Esophagus muscularis mucosa (tissue), 4 donors: ENCODE measurements around the gene CLCNKB. TPM values are rescaled to one million over a fixed set of nuclear protein-coding genes. Genes with fewer than 3 reads are reported as not detected.
"Not testable (repeated sequence)": the region's sequence is repeated elsewhere in the genome, so short reads cannot be mapped to it uniquely, and the experiment has no call there.

Experiments
- DNase-seq: peaks from one replicate; pipeline ENCODE4 v3.0.0-alpha.2; 2017; ENCODE audit errors: extremely low spot score
- H3K27ac ChIP-seq, 4 donors: fragments of 200-600 bp; sonication (generic); replicated peaks in 1 of 4; 1 replicate in 3 of 4; 2 replicates in 1 of 4; pipeline ENCODE4 v1.5.1; 2016 to 2019; ENCODE audit warnings: mild to moderate bottlenecking in 1 of 4
- H3K27me3 ChIP-seq, 4 donors: fragments of 200-600 bp; sonication (generic); one replicate each; pipeline versions ENCODE4 v1.5.1 to v1.6.0; 2016 to 2019
- H3K36me3 ChIP-seq, 4 donors: fragments of 200-600 bp; sonication (generic); one replicate each; pipeline ENCODE4 v1.5.1; 2016 to 2019
- H3K4me1 ChIP-seq, 4 donors: fragments of 200-600 bp; sonication (generic); one replicate each; pipeline ENCODE4 v1.5.1; 2016 to 2019
- H3K4me3 ChIP-seq, 4 donors: fragments of 200-600 bp; sonication (generic); 1 replicate in 2 of 4; 2 replicates in 2 of 4; pipeline ENCODE4 v1.5.1; 2016 to 2019; ENCODE audit warnings: mild to moderate bottlenecking in 4 of 4, moderate library complexity in 1 of 4
- H3K9me3 ChIP-seq, 4 donors: fragments of 200-600 bp; sonication (generic); 1 replicate in 3 of 4; 2 replicates in 1 of 4; pipeline ENCODE4 v1.5.1; 2016 to 2019
- CTCF ChIP-seq, 3 experiments: fragments of 200-600 bp in 2 of 3; fragments of 450-650 bp in 1 of 3; sonication (generic) in 2 of 3; IDR thresholded peaks; one replicate each; pipeline ENCODE4 v1.5.1; 2017 to 2019; ENCODE audit warnings: antibody characterized with exemption in 3 of 3, mild to moderate bottlenecking in 2 of 3, moderate library complexity in 1 of 3
- EP300 ChIP-seq: sonication (generic); formaldehyde crosslinking; IDR thresholded peaks from one replicate; pipeline ENCODE4 v1.6.1; 2017; ENCODE audit warnings: antibody characterized with exemption
- POLR2A ChIP-seq: fragments of 450-650 bp; IDR thresholded peaks from one replicate; pipeline ENCODE4 v1.6.1; 2017; ENCODE audit warnings: antibody characterized with exemption, moderate library complexity, mild to moderate bottlenecking, low read depth
- POLR2AphosphoS5 ChIP-seq, 2 donors: sonication (generic); formaldehyde crosslinking; IDR thresholded peaks; one replicate each; pipeline ENCODE4 v1.6.1; 2017; ENCODE audit warnings: antibody characterized with exemption in 2 of 2
- WGBS: methylation state at CpG from one replicate; pipeline ENCODE4 v1.1.5; 2018; 5-methylcytosine and 5-hydroxymethylcytosine counted together
- intact Hi-C: fragments of 100-400 bp; cut with DNase I; formaldehyde crosslinking; loops from one replicate; pipeline ENCODE4 v1.15.1; 2023
- total RNA-seq, 4 donors: library from RNA; depleted of rRNA; stranded (reverse); fragments of >200 nt; gene quantifications; one replicate each; pipeline versions ENCODE4 v1.1.0 to v1.2.1, GENCODE V29; 2016

CLCNKB gene
- total RNA-seq, 4 donors from 2014 or later: 0.34 TPM; not detected in 3

- WGBS: 0% methylated on average over 5 of the region's 25 CpGs
- Histone ChIP-seq H3K36me3 (no peaks in the 10 kb centered on the region), H3K4me1 (peaks cover 8 to 12% (median 12%) of the 10 kb centered on the region in 4 donors), H3K4me3 (peak overlapping the region; percentile 53 to 61 (median 55)), H3K27ac (no peak overlapping the region), H3K27me3 (no peaks in the 10 kb centered on the region), H3K9me3 (no peaks in the 10 kb centered on the region)
- TF ChIP-seq EP300: no peak
- peak in 1 of 3 experiments; percentile 12 for TF ChIP-seq CTCF (IDR thresholded peaks at IDR 0.05)
- no peak for TF ChIP-seq POLR2A
- intact Hi-C loops: no loop called here
- no peak for DNase-seq
Observed at GRCh38 chr1:16048573-16049189, 5.1 kb downstream of the CLCNKB start.

GRCh38 chr1:16050328-16050727 lies 6.7 kb downstream of the CLCNKB start:
- Histone ChIP-seq H3K27me3 (no peaks in the 10 kb centered on the region), H3K4me1 (peaks cover 8 to 12% (median 12%) of the 10 kb centered on the region in 4 donors), H3K9me3 (no peaks in the 10 kb centered on the region), H3K36me3 (no peaks in the 10 kb centered on the region), H3K4me3 (no peak overlapping the region), H3K27ac (no peak overlapping the region)
- no peak for TF ChIP-seq POLR2A
- TF ChIP-seq CTCF (IDR thresholded peaks at IDR 0.05): no peak
- TF ChIP-seq EP300: no peak
- no peak for TF ChIP-seq POLR2AphosphoS5 (IDR thresholded peaks at IDR 0.05)
- intact Hi-C loops: loop anchor here (1.0 kb wide), 1 partner anchor 9 kb away; no protein-coding TSS in a partner anchor
- no peak for DNase-seq
- WGBS: 83% methylated on average over 7 of the region's 7 CpGs

- Histone ChIP-seq H3K27me3 (no peaks in the 10 kb centered on the region), H3K36me3 (no peaks in the 10 kb centered on the region), H3K27ac (no peak overlapping the region), H3K9me3 (no peaks in the 10 kb centered on the region), H3K4me1 (peaks cover 8 to 17% (median 15%) of the 10 kb centered on the region in 4 donors), H3K4me3 (no peak overlapping the region)
- intact Hi-C loops: no loop called here
- DNase-seq: no peak
- TF ChIP-seq CTCF (IDR thresholded peaks at IDR 0.05): no peak
- no peak for TF ChIP-seq POLR2AphosphoS5 (IDR thresholded peaks at IDR 0.05)
- TF ChIP-seq POLR2A: no peak
- WGBS: 90% methylated on average over 2 of the region's 3 CpGs
Observed at GRCh38 chr1:16051039-16051438, 7.5 kb downstream of the CLCNKB start.

- 92% methylated on average over 5 of the region's 12 CpGs for WGBS
- H3K4me3 ChIP-seq, intact Hi-C loops, DNase-seq, H3K27me3 ChIP-seq, H3K9me3 ChIP-seq, H3K27ac ChIP-seq, H3K36me3 ChIP-seq: not testable (repeated sequence)
- peaks cover 8 to 23% (median 16%) of the 10 kb centered on the region in 4 donors for H3K4me1 ChIP-seq
Observed at GRCh38 chr1:16051949-16052348, 8.4 kb downstream of the CLCNKB start.

GRCh38 chr1:16053781-16054502 lies 10.4 kb downstream of the CLCNKB start:
- Histone ChIP-seq H3K36me3 (no peaks in the 10 kb centered on the region), H3K4me1 (peaks cover 2 to 13% (median 6%) of the 10 kb centered on the region in 4 donors), H3K9me3 (no peaks in the 10 kb centered on the region), H3K4me3 (no peak overlapping the region), H3K27me3 (no peaks in the 10 kb centered on the region), H3K27ac (no peak overlapping the region)
- TF ChIP-seq CTCF (IDR thresholded peaks at IDR 0.05) (no peak), EP300 (no peak), POLR2AphosphoS5 (IDR thresholded peaks at IDR 0.05) (no peak), POLR2A (no peak)
- intact Hi-C loops: no loop called here
- DNase-seq: no peak
- WGBS: 69% methylated on average over 7 of the region's 8 CpGs
